ENCODE measurements around the gene PKD1.

PKD1 gene

GRCh38 chr16:2078096-2078495 is 57.6 kb downstream of the PKD1 start:
- Histone ChIP-seq H3K27ac (ENCODE audit: low read length) (no peak overlapping the region), H3K9me3 (ENCODE audit: control insufficient read depth in 2 of 2, low read length in 2 of 2) (no peaks in the 10 kb centered on the region), H3K27me3 (ENCODE audit: control insufficient read depth in 1 of 2, insufficient read depth in 2 of 2, low read length in 2 of 2) (no peaks in the 10 kb centered on the region), H3K36me3 (ENCODE audit: control insufficient read depth in 2 of 2, insufficient read depth in 2 of 2, low read length in 2 of 2) (peaks cover 21 to 39% of the 10 kb centered on the region in 2 donors), H3K4me1 (ENCODE audit: control insufficient read depth, insufficient read depth, low read length) (peaks cover 16% of the 10 kb centered on the region), H3K4me3 (ENCODE audit: low read length in 2 of 2) (no peak overlapping the region), H3K9ac (ENCODE audit: low read length in 2 of 2) (no peak overlapping the region)

DNA sequence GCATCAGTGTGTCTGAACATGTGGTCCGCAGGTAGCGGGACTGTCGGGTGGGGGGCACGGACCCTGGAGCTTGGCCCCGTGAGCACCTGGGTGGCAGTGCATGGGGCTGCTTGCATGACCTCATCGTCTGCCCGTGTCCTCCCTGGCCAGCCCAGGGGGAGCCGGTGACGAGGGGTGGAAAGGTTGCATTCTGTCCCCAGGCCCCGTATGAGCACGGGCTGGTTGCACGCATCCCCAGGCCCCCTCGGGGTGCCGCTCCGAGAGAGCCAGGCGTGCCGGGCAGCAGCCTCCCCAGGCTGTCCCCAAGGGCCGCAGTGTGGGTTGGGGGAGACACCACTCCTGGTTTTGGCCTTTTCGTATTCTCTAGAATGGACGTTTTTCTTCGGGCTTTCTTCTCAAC is 58.0 kb downstream of the PKD1 start:
- H3K27ac ChIP-seq (ENCODE audit: low read length): no peak overlapping the region
- no peaks in the 10 kb centered on the region for H3K9me3 ChIP-seq (ENCODE audit: control insufficient read depth in 2 of 2, low read length in 2 of 2)
- no peaks in the 10 kb centered on the region for H3K27me3 ChIP-seq (ENCODE audit: control insufficient read depth in 1 of 2, insufficient read depth in 2 of 2, low read length in 2 of 2)
- no peak overlapping the region for H3K9ac ChIP-seq (ENCODE audit: low read length in 2 of 2)
- H3K36me3 ChIP-seq (ENCODE audit: control insufficient read depth in 2 of 2, insufficient read depth in 2 of 2, low read length in 2 of 2): peaks cover 24 to 42% of the 10 kb centered on the region in 2 donors
- H3K4me1 ChIP-seq (ENCODE audit: control insufficient read depth, insufficient read depth, low read length): peaks cover 16% of the 10 kb centered on the region
- no peak overlapping the region for H3K4me3 ChIP-seq (ENCODE audit: low read length in 2 of 2)

DNA sequence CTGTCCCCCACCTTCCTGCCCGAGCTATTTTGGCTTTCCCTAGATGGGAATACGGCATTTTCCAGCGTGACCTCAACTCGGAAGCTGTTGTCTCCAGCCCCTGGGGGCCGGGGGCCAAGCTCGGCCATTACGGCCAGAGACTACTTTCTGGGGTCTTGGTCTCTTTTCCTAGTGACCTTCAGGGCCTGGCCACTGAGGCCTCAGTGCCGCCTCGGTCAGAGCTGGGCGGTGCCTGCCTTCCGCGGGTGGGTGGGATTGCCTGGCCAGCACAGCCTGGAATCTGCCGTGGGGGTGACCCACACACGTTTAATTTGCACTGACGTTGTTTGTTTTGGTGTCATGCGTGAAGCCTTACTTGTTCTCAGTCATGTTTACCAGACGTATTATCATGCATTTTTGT is 58.7 kb downstream of the PKD1 start:
- H3K27ac ChIP-seq (ENCODE audit: low read length): no peak overlapping the region
- H3K9ac ChIP-seq (ENCODE audit: low read length in 2 of 2): no peak overlapping the region
- no peaks in the 10 kb centered on the region for H3K9me3 ChIP-seq (ENCODE audit: control insufficient read depth in 2 of 2, low read length in 2 of 2)
- H3K4me3 ChIP-seq (ENCODE audit: low read length in 2 of 2): no peak overlapping the region
- H3K36me3 ChIP-seq (ENCODE audit: control insufficient read depth in 2 of 2, insufficient read depth in 2 of 2, low read length in 2 of 2): peaks cover 28 to 46% of the 10 kb centered on the region in 2 donors
- H3K27me3 ChIP-seq (ENCODE audit: control insufficient read depth in 1 of 2, insufficient read depth in 2 of 2, low read length in 2 of 2): no peaks in the 10 kb centered on the region
- H3K4me1 ChIP-seq (ENCODE audit: control insufficient read depth, insufficient read depth, low read length): peaks cover 14% of the 10 kb centered on the region

DNA sequence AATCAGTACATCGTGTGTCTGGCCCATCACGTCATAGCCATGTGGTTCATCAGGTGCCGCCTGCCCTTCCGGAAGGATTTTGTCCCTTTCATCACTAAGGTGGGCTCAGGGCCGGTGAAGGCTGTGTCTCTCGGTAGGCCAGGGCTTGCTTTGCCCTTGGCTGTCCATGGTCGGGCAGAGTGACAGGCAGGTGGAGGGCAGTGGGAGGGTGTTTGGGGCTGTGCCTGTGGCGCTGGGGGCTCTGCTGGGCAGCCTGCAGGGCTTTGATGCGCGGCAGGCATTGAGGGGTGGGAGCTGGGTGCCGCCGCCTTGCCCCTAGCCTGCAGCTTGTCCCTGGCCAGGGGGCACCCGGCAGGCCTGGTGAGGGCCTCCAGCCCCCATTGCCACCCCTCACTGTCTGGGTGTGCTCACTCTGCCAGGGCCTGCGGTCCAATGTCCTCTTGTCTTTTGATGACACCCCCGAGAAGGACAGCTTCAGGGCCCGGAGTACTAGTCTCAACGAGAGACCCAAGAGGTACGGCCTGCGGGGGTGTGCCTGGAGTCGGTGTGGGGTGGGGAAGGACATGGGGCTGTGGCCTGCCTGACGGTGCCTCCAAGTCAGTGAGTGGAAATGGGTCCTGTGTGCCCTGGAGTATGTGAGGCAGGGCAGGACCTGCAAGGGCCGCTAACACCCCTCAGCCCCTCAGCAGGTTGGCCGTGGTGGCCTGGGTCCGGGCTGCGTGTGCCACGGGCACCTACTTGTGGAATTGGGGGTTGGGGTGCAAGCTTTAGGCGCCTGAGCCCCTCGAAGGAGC is 59.4 kb downstream of the PKD1 start:
- Histone ChIP-seq H3K27ac (ENCODE audit: low read length) (no peak overlapping the region), H3K9ac (ENCODE audit: low read length in 2 of 2) (no peak overlapping the region), H3K9me3 (ENCODE audit: control insufficient read depth in 2 of 2, low read length in 2 of 2) (no peaks in the 10 kb centered on the region), H3K4me1 (ENCODE audit: control insufficient read depth, insufficient read depth, low read length) (peaks cover 10% of the 10 kb centered on the region), H3K4me3 (ENCODE audit: low read length in 2 of 2) (no peak overlapping the region), H3K36me3 (ENCODE audit: control insufficient read depth in 2 of 2, insufficient read depth in 2 of 2, low read length in 2 of 2) (peaks cover 31 to 48% of the 10 kb centered on the region in 2 donors), H3K27me3 (ENCODE audit: control insufficient read depth in 1 of 2, insufficient read depth in 2 of 2, low read length in 2 of 2) (no peaks in the 10 kb centered on the region)

- no peaks in the 10 kb centered on the region for H3K9me3 ChIP-seq (ENCODE audit: control insufficient read depth in 2 of 2, low read length in 2 of 2)
- no peaks in the 10 kb centered on the region for H3K27me3 ChIP-seq (ENCODE audit: control insufficient read depth in 1 of 2, insufficient read depth in 2 of 2, low read length in 2 of 2)
- no peak overlapping the region for H3K27ac ChIP-seq (ENCODE audit: low read length)
- H3K36me3 ChIP-seq (ENCODE audit: control insufficient read depth in 2 of 2, insufficient read depth in 2 of 2, low read length in 2 of 2): peaks cover 29 to 48% of the 10 kb centered on the region in 2 donors
- no peak overlapping the region for H3K4me3 ChIP-seq (ENCODE audit: low read length in 2 of 2)
- H3K4me1 ChIP-seq (ENCODE audit: control insufficient read depth, insufficient read depth, low read length): peaks cover 10% of the 10 kb centered on the region
- H3K9ac ChIP-seq (ENCODE audit: low read length in 2 of 2): no peak overlapping the region
These were observed 60.1 kb downstream of the PKD1 start for GRCh38 chr16:2075631-2076030.

DNA sequence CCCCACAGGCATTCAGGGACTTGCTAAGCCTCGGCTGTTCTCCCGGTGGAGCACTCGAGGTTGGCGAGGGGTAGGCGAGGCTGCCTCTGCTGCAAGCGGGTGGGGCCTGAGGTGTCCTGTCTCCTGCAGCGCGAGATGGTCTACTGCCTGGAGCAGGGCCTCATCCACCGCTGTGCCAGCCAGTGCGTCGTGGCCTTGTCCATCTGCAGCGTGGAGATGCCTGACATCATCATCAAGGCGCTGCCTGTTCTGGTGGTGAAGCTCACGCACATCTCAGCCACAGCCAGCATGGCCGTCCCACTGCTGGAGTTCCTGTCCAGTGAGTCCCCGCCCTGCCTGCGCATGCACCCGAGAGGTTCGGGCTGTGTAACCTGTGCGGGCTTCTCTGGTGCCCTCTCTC is 61.6 kb downstream of the PKD1 start:
- Histone ChIP-seq H3K4me1 (ENCODE audit: control insufficient read depth, insufficient read depth, low read length) (peaks cover 10% of the 10 kb centered on the region), H3K4me3 (ENCODE audit: low read length in 2 of 2) (no peak overlapping the region), H3K9ac (ENCODE audit: low read length in 2 of 2) (no peak overlapping the region), H3K36me3 (ENCODE audit: control insufficient read depth in 2 of 2, insufficient read depth in 2 of 2, low read length in 2 of 2) (peaks cover 23 to 47% of the 10 kb centered on the region in 2 donors), H3K27me3 (ENCODE audit: control insufficient read depth in 1 of 2, insufficient read depth in 2 of 2, low read length in 2 of 2) (no peaks in the 10 kb centered on the region), H3K27ac (ENCODE audit: low read length) (no peak overlapping the region), H3K9me3 (ENCODE audit: control insufficient read depth in 2 of 2, low read length in 2 of 2) (no peaks in the 10 kb centered on the region)

DNA sequence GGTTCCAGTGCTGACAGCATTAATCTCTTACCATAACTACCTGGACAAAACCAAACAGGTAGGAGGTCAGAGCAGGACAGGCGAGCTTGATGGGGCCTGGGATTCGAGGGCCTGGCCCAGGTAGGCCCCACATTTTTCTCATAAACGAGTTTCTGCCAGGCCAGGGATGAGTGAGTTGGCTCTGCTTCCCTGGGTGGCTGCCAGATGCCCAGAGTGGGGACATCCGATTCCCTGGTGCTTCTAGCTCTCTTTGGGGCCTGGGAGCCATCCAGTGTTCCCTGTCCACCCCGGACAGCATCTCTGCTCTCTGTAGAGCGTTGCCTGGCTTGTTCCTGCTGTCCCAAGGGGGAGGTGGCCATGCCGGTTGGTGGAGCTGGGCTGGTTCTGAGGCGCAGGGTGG is 62.8 kb downstream of the PKD1 start:
- Histone ChIP-seq H3K27me3 (ENCODE audit: control insufficient read depth in 1 of 2, insufficient read depth in 2 of 2, low read length in 2 of 2) (no peaks in the 10 kb centered on the region), H3K9ac (ENCODE audit: low read length in 2 of 2) (no peak overlapping the region), H3K4me3 (ENCODE audit: low read length in 2 of 2) (no peak overlapping the region), H3K36me3 (ENCODE audit: control insufficient read depth in 2 of 2, insufficient read depth in 2 of 2, low read length in 2 of 2) (peaks cover 26 to 46% of the 10 kb centered on the region in 2 donors), H3K27ac (ENCODE audit: low read length) (no peak overlapping the region), H3K9me3 (ENCODE audit: control insufficient read depth in 2 of 2, low read length in 2 of 2) (no peaks in the 10 kb centered on the region), H3K4me1 (ENCODE audit: control insufficient read depth, insufficient read depth, low read length) (peaks cover 10% of the 10 kb centered on the region)

DNA sequence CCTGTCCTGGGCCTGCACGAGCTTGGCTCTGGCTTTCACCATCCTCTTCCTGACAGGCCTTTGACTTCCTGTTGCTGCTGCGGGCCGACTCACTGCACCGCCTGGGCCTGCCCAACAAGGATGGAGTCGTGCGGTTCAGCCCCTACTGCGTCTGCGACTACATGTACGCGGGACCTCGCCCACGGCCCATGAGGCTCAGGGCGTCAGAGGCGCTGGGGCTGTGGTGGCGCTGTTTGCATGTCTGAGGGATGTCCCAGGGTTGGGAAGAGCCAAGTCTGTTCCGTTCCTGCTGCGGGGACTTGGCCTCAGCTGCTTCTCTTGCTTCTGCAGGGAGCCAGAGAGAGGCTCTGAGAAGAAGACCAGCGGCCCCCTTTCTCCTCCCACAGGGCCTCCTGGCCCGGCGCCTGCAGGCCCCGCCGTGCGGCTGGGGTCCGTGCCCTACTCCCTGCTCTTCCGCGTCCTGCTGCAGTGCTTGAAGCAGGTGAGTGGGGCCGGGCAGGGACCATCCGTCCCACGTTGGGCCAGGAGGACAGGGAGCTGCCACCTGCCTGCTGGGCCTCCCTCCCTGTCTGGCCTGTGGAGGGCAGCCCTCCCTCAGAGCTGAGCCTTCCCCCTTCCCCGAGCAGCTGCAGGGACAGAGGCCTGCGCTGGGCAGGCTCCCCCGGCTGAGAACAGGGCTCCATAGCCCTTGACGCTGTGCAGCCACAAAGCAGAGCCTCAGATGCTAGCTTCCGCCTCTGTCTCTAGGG is 64.1 kb downstream of the PKD1 start:
- no peak overlapping the region for H3K4me3 ChIP-seq (ENCODE audit: low read length in 2 of 2)
- no peak overlapping the region for H3K9ac ChIP-seq (ENCODE audit: low read length in 2 of 2)
- no peak overlapping the region for H3K27ac ChIP-seq (ENCODE audit: low read length)
- peaks cover 10% of the 10 kb centered on the region for H3K4me1 ChIP-seq (ENCODE audit: control insufficient read depth, insufficient read depth, low read length)
- H3K9me3 ChIP-seq (ENCODE audit: control insufficient read depth in 2 of 2, low read length in 2 of 2): no peaks in the 10 kb centered on the region
- H3K27me3 ChIP-seq (ENCODE audit: control insufficient read depth in 1 of 2, insufficient read depth in 2 of 2, low read length in 2 of 2): no peaks in the 10 kb centered on the region
- peaks cover 21 to 45% of the 10 kb centered on the region in 2 donors for H3K36me3 ChIP-seq (ENCODE audit: control insufficient read depth in 2 of 2, insufficient read depth in 2 of 2, low read length in 2 of 2)

GRCh38 chr16:2070576-2071453 is 64.9 kb downstream of the PKD1 start:
- Histone ChIP-seq H3K9ac (ENCODE audit: low read length in 2 of 2) (no peak overlapping the region), H3K27ac (ENCODE audit: low read length) (no peak overlapping the region), H3K27me3 (ENCODE audit: control insufficient read depth in 1 of 2, insufficient read depth in 2 of 2, low read length in 2 of 2) (no peaks in the 10 kb centered on the region), H3K9me3 (ENCODE audit: control insufficient read depth in 2 of 2, low read length in 2 of 2) (no peaks in the 10 kb centered on the region), H3K4me3 (ENCODE audit: low read length in 2 of 2) (no peak overlapping the region), H3K36me3 (ENCODE audit: control insufficient read depth in 2 of 2, insufficient read depth in 2 of 2, low read length in 2 of 2) (peaks cover 25 to 45% of the 10 kb centered on the region in 2 donors), H3K4me1 (ENCODE audit: control insufficient read depth, insufficient read depth, low read length) (peaks cover 10% of the 10 kb centered on the region)

DNA sequence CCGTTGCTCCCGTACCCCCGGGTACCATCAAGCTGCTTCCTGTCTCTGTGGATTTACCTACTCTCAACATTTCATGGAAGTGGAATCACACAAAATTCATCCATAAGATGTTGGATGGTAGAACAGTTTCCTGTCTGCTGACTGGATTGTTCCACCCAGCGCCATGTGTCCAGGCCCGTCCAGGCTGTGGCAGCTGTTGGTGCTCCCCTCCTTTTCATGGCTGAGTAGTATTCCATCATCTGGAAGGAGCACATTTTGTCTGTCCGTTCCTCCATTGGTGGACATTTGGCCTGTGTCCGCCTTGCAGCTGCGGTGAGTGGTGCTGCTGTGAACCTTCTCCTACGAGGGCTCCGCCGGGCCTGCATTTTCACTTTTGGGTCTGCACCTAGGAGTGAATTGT is 69.6 kb downstream of the PKD1 start:
- Histone ChIP-seq H3K36me3 (ENCODE audit: control insufficient read depth in 2 of 2, insufficient read depth in 2 of 2, low read length in 2 of 2) (peaks cover 22 to 39% of the 10 kb centered on the region in 2 donors), H3K9me3 (ENCODE audit: control insufficient read depth in 2 of 2, low read length in 2 of 2) (no peaks in the 10 kb centered on the region)

More for the DNA sequence above, 69.6 kb downstream of the PKD1 start:
- H3K27ac ChIP-seq (ENCODE audit: low read length): no peak overlapping the region
- H3K4me1 ChIP-seq (ENCODE audit: control insufficient read depth, insufficient read depth, low read length): no peaks in the 10 kb centered on the region
- H3K27me3 ChIP-seq (ENCODE audit: control insufficient read depth in 1 of 2, insufficient read depth in 2 of 2, low read length in 2 of 2): no peaks in the 10 kb centered on the region
- H3K9ac ChIP-seq (ENCODE audit: low read length in 2 of 2): no peak overlapping the region
- H3K4me3 ChIP-seq (ENCODE audit: low read length in 2 of 2): no peak overlapping the region

All from stomach smooth muscle (tissue), 2 donors.